B cell (primary cell): ENCODE measurements around the gene DCAF15. TPM values are rescaled to one million over a fixed set of nuclear protein-coding genes. Genes with fewer than 3 reads are reported as not detected.

Experiments used
- ATAC-seq: fragments of 200-7000 bp; cut with Tn5 transposase; one replicate; pipeline ENCODE4 v1.10.0; 2021; ENCODE audit warnings: low read depth, mild to moderate bottlenecking, moderate number of reproducible peaks, moderate library complexity
- CTCF ChIA-PET: fragments of 350-600 bp; sonication (Branson Sonifier 250); formaldehyde crosslinking; loops from one replicate; lab custom pipeline; 2021; ENCODE audit warnings: antibody characterized with exemption, inconsistent platforms; lab: Charles Lee
- POLR2A ChIA-PET: fragments of 350-600 bp; sonication (Branson Sonifier 250); formaldehyde crosslinking; loops from one replicate; lab custom pipeline; 2021; ENCODE audit warnings: antibody characterized with exemption; lab: Charles Lee
- DNase-seq: peaks from one replicate; pipeline ENCODE4 v3.0.0; 2013
- H2AFZ ChIP-seq: 2 replicates; pipeline ENCODE4 v1.6.1; 2012; ENCODE audit warnings: mild to moderate bottlenecking, low read depth, low read length; ENCODE audit not compliant: insufficient read depth, poor library complexity, severe bottlenecking
- H3K27ac ChIP-seq, 2 donors: 1 replicate in 1 of 2; 2 replicates in 1 of 2; pipeline ENCODE4 v1.5.1; 2012 to 2013; ENCODE audit warnings: low read length in 2 of 2, mild to moderate bottlenecking in 2 of 2, moderate library complexity in 1 of 2
- H3K27me3 ChIP-seq, 4 experiments: fragments of 200-600 bp in 1 of 4; sonication (generic) in 1 of 4; replicated peaks in 1 of 4; 1 replicate in 2 of 4; 2 replicates in 2 of 4; pipeline versions ENCODE4 v1.6.1 to v1.7.0; 2013 to 2016; ENCODE audit warnings: low read length in 3 of 4, mild to moderate bottlenecking in 2 of 4, mixed read lengths in 1 of 4, moderate library complexity in 1 of 4; ENCODE audit not compliant: insufficient read depth in 4 of 4, control insufficient read depth in 3 of 4; ENCODE audit errors: control extremely low read depth in 1 of 4
- H3K36me3 ChIP-seq, 2 experiments: replicated peaks in 1 of 2; 1 replicate in 1 of 2; 2 replicates in 1 of 2; pipeline versions ENCODE4 v1.6.1 to v1.7.1; 2013; ENCODE audit warnings: low read length in 1 of 2; ENCODE audit not compliant: insufficient read depth in 2 of 2, control insufficient read depth in 1 of 2; ENCODE audit errors: control extremely low read depth in 1 of 2, extremely low read depth in 1 of 2
- H3K4me1 ChIP-seq, 2 donors: fragments of 200-600 bp in 1 of 2; sonication (generic) in 1 of 2; 1 replicate in 1 of 2; 2 replicates in 1 of 2; pipeline versions ENCODE4 v1.5.1 to v1.6.1; 2013 to 2017; ENCODE audit warnings: low read length in 2 of 2; ENCODE audit not compliant: control insufficient read depth in 2 of 2, insufficient read depth in 2 of 2
- H3K4me2 ChIP-seq: replicated peaks from 2 replicates; pipeline ENCODE3; 2012; ENCODE audit warnings: mild to moderate bottlenecking, low read depth, low read length; ENCODE audit not compliant: poor library complexity, severe bottlenecking
- H3K4me3 ChIP-seq, 5 experiments: fragments of 200-600 bp in 1 of 5; sonication (generic) in 1 of 5; 1 replicate in 3 of 5; 2 replicates in 2 of 5; pipeline versions ENCODE4 v1.5.1 to v1.7.0; 2011 to 2016; ENCODE audit warnings: low read length in 4 of 5, mild to moderate bottlenecking in 4 of 5, low read depth in 2 of 5, control low read depth in 1 of 5, moderate library complexity in 1 of 5; ENCODE audit not compliant: insufficient read depth in 1 of 5; ENCODE audit errors: control extremely low read depth in 1 of 5, extremely low read depth in 1 of 5
- H3K79me2 ChIP-seq: fragments of 200-600 bp; sonication (generic); one replicate; pipeline ENCODE4 v1.6.0; 2016; ENCODE audit warnings: low read length; ENCODE audit not compliant: control insufficient read depth, insufficient read depth
- H3K9ac ChIP-seq: fragments of 200-600 bp; sonication (generic); 2 replicates; pipeline ENCODE4 v1.6.1; 2017; ENCODE audit warnings: mild to moderate bottlenecking, low read length, moderate library complexity
- H3K9me3 ChIP-seq, 3 donors: one replicate each; pipeline versions ENCODE4 v1.6.1 to v1.7.1; 2013; ENCODE audit warnings: low read length in 2 of 3; ENCODE audit not compliant: control insufficient read depth in 2 of 3, insufficient read depth in 1 of 3; ENCODE audit errors: control extremely low read depth in 1 of 3
- H4K20me1 ChIP-seq: 2 replicates; pipeline ENCODE4 v1.6.0; 2012; ENCODE audit warnings: mild to moderate bottlenecking, low read length; ENCODE audit not compliant: insufficient read depth, control insufficient read depth, poor library complexity, severe bottlenecking
- H3K27ac Mint-ChIP-seq: one replicate; pipeline ENCODE4 v1.8.0; 2021; ENCODE audit warnings: mixed read lengths
- H3K27me3 Mint-ChIP-seq: one replicate; pipeline ENCODE4 v1.8.0; 2021; ENCODE audit warnings: mixed read lengths
- H3K4me1 Mint-ChIP-seq: one replicate; pipeline ENCODE4 v1.8.0; 2021; ENCODE audit warnings: mixed read lengths
- H3K4me3 Mint-ChIP-seq: one replicate; pipeline ENCODE4 v1.8.0; 2021; ENCODE audit warnings: mixed read lengths
- H3K9me3 Mint-ChIP-seq: one replicate; pipeline ENCODE4 v1.8.0; 2022; ENCODE audit warnings: mixed read lengths; ENCODE audit not compliant: insufficient read depth
- CTCF ChIP-seq: fragments of 200-600 bp; IDR thresholded peaks from one replicate; pipeline ENCODE4 v1.8.0; 2022; ENCODE audit warnings: antibody characterized with exemption, mild to moderate bottlenecking
- EZH2 ChIP-seq: IDR thresholded peaks from 2 replicates; pipeline ENCODE4 v1.6.1; 2012; ENCODE audit warnings: borderline replicate concordance, low read depth, mild to moderate bottlenecking, moderate library complexity, low read length; ENCODE audit not compliant: insufficient read depth, poor library complexity, severe bottlenecking
- WGBS: methylation state at CpG from one replicate; pipeline ENCODE4 v1.1.5; 2013; ENCODE audit warnings: missing lambda C conversion rate; ENCODE audit not compliant: insufficient coverage; 5-methylcytosine and 5-hydroxymethylcytosine counted together
- intact Hi-C: fragments of 100-400 bp; cut with micrococcal nuclease; formaldehyde crosslinking; loops from one replicate; pipeline ENCODE4 v1.10.0; 2022
- polyA plus RNA-seq: library from polyadenylated mRNA; depleted of rRNA; stranded (reverse); fragments of >200 nt; gene quantifications from 2 replicates; pipeline ENCODE4 v1.2.3, GENCODE V29; 2012
- total RNA-seq, 2 donors: library from RNA; stranded (reverse); fragments of 120-200 nt in 1 of 2; gene quantifications; 1 replicate in 1 of 2; 2 replicates in 1 of 2; pipeline versions ENCODE4 v1.2.3 to v1.2.4, GENCODE V29; 2013 to 2022

Gene DCAF15
- total and polyA plus RNA-seq, 2 donors (not counting 1 experiment from before 2014, with no cell fraction given): 116 to 157 TPM

- TF ChIP-seq EZH2 (no peak), CTCF (no peak)
- peak overlapping the region; percentile 71 for H2AFZ ChIP-seq
- peak overlapping the region; percentile 48 for H3K9ac ChIP-seq
- H3K9me3 ChIP-seq: no peaks in the 10 kb centered on the region
- Mint-ChIP-seq H3K27me3 (no peaks in the 10 kb centered on the region), H3K4me1 (peaks cover 71% of the 10 kb centered on the region), H3K9me3 (no peaks in the 10 kb centered on the region), H3K27ac (peak overlapping the region; percentile 99), H3K4me3 (peak overlapping the region; percentile 83)
- H3K27me3 ChIP-seq: no peaks in the 10 kb centered on the region
- peak overlapping the region in 3 of 5 experiments; percentile 8 to 28 (median 25) for H3K4me3 ChIP-seq
- peaks cover 32% of the 10 kb centered on the region for H3K79me2 ChIP-seq
- ChIA-PET CTCF (interaction anchor here (0.9 to 5.4 kb wide), 9 partner anchors 18 to 86 kb away, joined by 3 to 29 read pairs (median 4); partner anchors contain the start of genes DCAF15 and IL27RA), POLR2A (interaction anchor here (0.6 to 3.5 kb wide), 11 partner anchors 10 to 150 kb away, joined by 3 to 42 read pairs (median 4); partner anchors contain the start of genes DCAF15, IL27RA and RFX1)
- H3K4me1 ChIP-seq: peaks cover 61 to 75% of the 10 kb centered on the region in 2 donors
- peak; percentile 16 for ATAC-seq
- H3K36me3 ChIP-seq: peaks cover 0 to 8% of the 10 kb centered on the region in 2 experiments
- H3K27ac ChIP-seq: peak overlapping the region; percentile 95 to 99
- H4K20me1 ChIP-seq: no peaks in the 10 kb centered on the region
- 29% methylated on average over 10 of the region's 10 CpGs for WGBS
- intact Hi-C loops: loop anchor here (1.0 to 2.0 kb wide), 6 partner anchors 20 to 147 kb away; partner anchors contain the start of genes BRME1, CC2D1A, DCAF15 and RFX1
- DNase-seq: no peak
- peak overlapping the region; percentile 89 for H3K4me2 ChIP-seq
These were observed 33.5 kb downstream of the DCAF15 start for GRCh38 chr19:13985771-13986347.
